H1 (cell line): ENCODE measurements around the gene KRTAP2-4. TPM values are rescaled to one million over a fixed set of nuclear protein-coding genes. Genes with fewer than 3 reads are reported as not detected.

Experiments used
- CTCF ChIA-PET: fragments of 300-600 bp; sonication (Branson Sonifier 250); formaldehyde crosslinking; loops from one replicate; lab custom pipeline; 2021; ENCODE audit not compliant: partially characterized antibody; lab: Charles Lee
- POLR2A ChIA-PET: fragments of 300-600 bp; sonication (Branson Sonifier 250); formaldehyde crosslinking; loops from one replicate; lab custom pipeline; 2021; ENCODE audit warnings: inconsistent platforms; ENCODE audit not compliant: partially characterized antibody; lab: Charles Lee
- DNase-seq, 2 experiments: peaks; one replicate each; pipeline versions ENCODE4 v3.0.0 to v3.0.0-alpha.2; 2010 to 2022; ENCODE audit warnings: low spot score in 2 of 2, low read depth in 1 of 2, mixed read lengths in 1 of 2
- FAIRE-seq: peaks from 2 replicates; lab custom pipeline; 2011; peaks lifted over from hg19 to GRCh38; lab: Jason Lieb, UNC
- H2AFZ ChIP-seq: 2 replicates; pipeline ENCODE4 v1.8.1; 2012; ENCODE audit warnings: low read length, inconsistent platforms
- H2AK5ac ChIP-seq: 2 replicates; pipeline ENCODE4 v1.6.1; 2013; ENCODE audit warnings: low read depth, low read length
- H2BK120ac ChIP-seq: replicated peaks from 2 replicates; pipeline ENCODE3; 2013; ENCODE audit warnings: low read depth, low read length, inconsistent platforms
- H2BK12ac ChIP-seq: 2 replicates; pipeline ENCODE4 v1.6.1; 2013; ENCODE audit warnings: low read depth, low read length
- H2BK15ac ChIP-seq: 2 replicates; pipeline ENCODE4 v1.6.1; 2013; ENCODE audit warnings: low read length
- H2BK20ac ChIP-seq: 2 replicates; pipeline ENCODE4 v1.6.1; 2013; ENCODE audit warnings: low read length
- H2BK5ac ChIP-seq: 2 replicates; pipeline ENCODE4 v1.6.1; 2013; ENCODE audit warnings: low read depth, low read length
- H3K14ac ChIP-seq: 2 replicates; pipeline ENCODE4 v1.6.1; 2013; ENCODE audit warnings: inconsistent platforms; ENCODE audit not compliant: insufficient read length
- H3K18ac ChIP-seq: 2 replicates; pipeline ENCODE4 v1.6.1; 2013; ENCODE audit warnings: low read length; ENCODE audit errors: extremely low read depth
- H3K23ac ChIP-seq: 2 replicates; pipeline ENCODE4 v1.6.1; 2013; ENCODE audit warnings: inconsistent platforms; ENCODE audit not compliant: insufficient read length
- H3K23me2 ChIP-seq: 2 replicates; pipeline ENCODE4 v1.6.1; 2013; ENCODE audit warnings: low read depth, low read length
- H3K27ac ChIP-seq: 2 replicates; pipeline ENCODE4 v1.6.1; 2011; ENCODE audit warnings: low read depth, low read length, inconsistent platforms
- H3K27me3 ChIP-seq, 4 experiments: replicated peaks in 1 of 4; 1 replicate in 1 of 4; 2 replicates in 3 of 4; pipeline versions ENCODE4 v1.6.1 to v1.8.1; 2011 to 2013; ENCODE audit warnings: low read length in 3 of 4, mild to moderate bottlenecking in 3 of 4, inconsistent platforms in 2 of 4, mixed read lengths in 2 of 4, moderate library complexity in 1 of 4; ENCODE audit not compliant: control insufficient read depth in 3 of 4, insufficient read depth in 3 of 4; ENCODE audit errors: extremely low read depth in 1 of 4
- H3K36me3 ChIP-seq, 4 experiments: 2 replicates each; pipeline versions ENCODE4 v1.6.1 to v1.8.1; 2011 to 2013; ENCODE audit warnings: mild to moderate bottlenecking in 4 of 4, low read length in 3 of 4, moderate library complexity in 2 of 4, control low read depth in 1 of 4, inconsistent platforms in 1 of 4; ENCODE audit not compliant: insufficient read depth in 4 of 4, control insufficient read depth in 2 of 4
- H3K4ac ChIP-seq: replicated peaks from 2 replicates; pipeline ENCODE3; 2013; ENCODE audit warnings: low read length, low read depth, mixed read lengths, inconsistent platforms; ENCODE audit not compliant: insufficient read length
- H3K4me1 ChIP-seq, 4 experiments: replicated peaks in 1 of 4; 1 replicate in 1 of 4; 2 replicates in 3 of 4; pipeline versions ENCODE4 v1.6.1 to v1.8.1; 2011 to 2013; ENCODE audit warnings: low read length in 3 of 4, inconsistent platforms in 2 of 4, mixed read lengths in 1 of 4; ENCODE audit not compliant: insufficient read depth in 4 of 4, control insufficient read depth in 3 of 4
- H3K4me2 ChIP-seq, 2 experiments: 2 replicates each; pipeline versions ENCODE4 v1.6.1 to v1.8.1; 2011 to 2013; ENCODE audit warnings: low read depth in 2 of 2, low read length in 2 of 2, control low read depth in 1 of 2, inconsistent platforms in 1 of 2, mild to moderate bottlenecking in 1 of 2; ENCODE audit not compliant: insufficient read depth in 1 of 2
- H3K4me3 ChIP-seq, 4 experiments: fragments of 200-600, 300-600 bp in 1 of 4; sonication (generic), shearing (Covaris generic), sonication (Bioruptor Twin) in 1 of 4; 2 replicates each; pipeline versions ENCODE4 v1.5.1 to v1.8.1; 2011 to 2016; ENCODE audit warnings: low read length in 4 of 4, low read depth in 3 of 4, control low read depth in 2 of 4, inconsistent platforms in 2 of 4, mild to moderate bottlenecking in 2 of 4, mixed read lengths in 1 of 4, moderate library complexity in 1 of 4; ENCODE audit not compliant: insufficient read depth in 2 of 4; ENCODE audit errors: extremely low read depth in 1 of 4
- H3K56ac ChIP-seq: replicated peaks from 2 replicates; pipeline ENCODE3; 2013; ENCODE audit warnings: low read depth, mild to moderate bottlenecking, mixed read lengths, low read length, inconsistent platforms; ENCODE audit not compliant: insufficient read length
- H3K79me1 ChIP-seq: 2 replicates; pipeline ENCODE4 v1.6.1; 2013; ENCODE audit warnings: low read depth, low read length, control low read depth
- H3K79me2 ChIP-seq, 2 experiments: 2 replicates each; pipeline versions ENCODE4 v1.6.1 to v1.8.1; 2012 to 2013; ENCODE audit warnings: low read length in 2 of 2, mild to moderate bottlenecking in 2 of 2, inconsistent platforms in 1 of 2; ENCODE audit not compliant: insufficient read depth in 2 of 2, control insufficient read depth in 1 of 2
- H3K9ac ChIP-seq, 4 experiments: replicated peaks in 1 of 4; 1 replicate in 1 of 4; 2 replicates in 3 of 4; pipeline versions ENCODE4 v1.6.1 to v1.8.1; 2011 to 2013; ENCODE audit warnings: low read depth in 3 of 4, low read length in 3 of 4, control low read depth in 2 of 4, mild to moderate bottlenecking in 2 of 4, moderate library complexity in 2 of 4, inconsistent platforms in 1 of 4; ENCODE audit errors: extremely low read depth in 1 of 4
- H3K9me3 ChIP-seq, 2 experiments: 2 replicates each; pipeline versions ENCODE4 v1.6.1 to v1.8.1; 2012 to 2013; ENCODE audit warnings: mild to moderate bottlenecking in 2 of 2, moderate library complexity in 2 of 2, control low read depth in 1 of 2, inconsistent platforms in 1 of 2, low read depth in 1 of 2, low read length in 1 of 2, mixed read lengths in 1 of 2; ENCODE audit not compliant: insufficient read depth in 2 of 2
- H4K20me1 ChIP-seq, 2 experiments: replicated peaks in 1 of 2; 2 replicates each; pipeline versions ENCODE3 to v1.8.1; 2011 to 2013; ENCODE audit warnings: inconsistent platforms in 2 of 2, low read length in 2 of 2, mild to moderate bottlenecking in 1 of 2; ENCODE audit not compliant: insufficient read depth in 2 of 2, control insufficient read depth in 1 of 2
- H4K5ac ChIP-seq: 2 replicates; pipeline ENCODE4 v1.6.1; 2013; ENCODE audit warnings: low read length, low read depth, mixed read lengths, inconsistent platforms; ENCODE audit not compliant: insufficient read length
- H4K8ac ChIP-seq: 2 replicates; pipeline ENCODE4 v1.8.0; 2013; ENCODE audit warnings: mild to moderate bottlenecking, moderate library complexity, low read length, inconsistent platforms; ENCODE audit not compliant: insufficient read depth; ENCODE audit errors: extremely low read depth
- H4K91ac ChIP-seq: replicated peaks from 2 replicates; pipeline ENCODE3; 2013; ENCODE audit warnings: low read length, mixed read lengths, inconsistent platforms; ENCODE audit not compliant: insufficient read length
- ATF3 ChIP-seq: IDR thresholded peaks from 2 replicates; pipeline ENCODE4 v1.6.1; 2011; ENCODE audit warnings: low read depth, mild to moderate bottlenecking, low read length; ENCODE audit not compliant: insufficient read depth
- CBX8 ChIP-seq: fragments of 300-800, 300-1000 bp; sonication (generic); IDR thresholded peaks from 2 replicates; pipeline ENCODE4 v1.7.1; 2016; ENCODE audit warnings: low read depth, low read length, borderline replicate concordance
- CEBPB ChIP-seq: IDR thresholded peaks from 2 replicates; pipeline ENCODE4 v1.6.1; 2012; ENCODE audit warnings: low read depth, low read length
- CHD1 ChIP-seq: IDR thresholded peaks from 2 replicates; pipeline ENCODE4 v1.6.1; 2012; ENCODE audit warnings: low read depth, low read length, improper control_type of control experiment
- EGR1 ChIP-seq: IDR thresholded peaks from 2 replicates; pipeline ENCODE4 v1.6.1; 2011; ENCODE audit warnings: low read depth, low read length, borderline replicate concordance
- EP300 ChIP-seq, 2 experiments: IDR thresholded peaks; 1 replicate in 1 of 2; 2 replicates in 1 of 2; pipeline ENCODE4 v1.6.1; 2011 to 2012; ENCODE audit warnings: low read depth in 2 of 2, low read length in 2 of 2, mild to moderate bottlenecking in 2 of 2, borderline replicate concordance in 1 of 2, inconsistent platforms in 1 of 2, moderate library complexity in 1 of 2
- FOSL1 ChIP-seq: IDR thresholded peaks from 2 replicates; pipeline ENCODE4 v1.6.1; 2011; ENCODE audit warnings: mild to moderate bottlenecking, low read depth, low read length, moderate library complexity; ENCODE audit not compliant: insufficient read depth
- HDAC2 ChIP-seq, 2 experiments: fragments of 300-600 bp in 1 of 2; sonication (generic) in 1 of 2; IDR thresholded peaks; 2 replicates each; pipeline ENCODE4 v1.6.1; 2011 to 2012; ENCODE audit warnings: low read depth in 2 of 2, low read length in 2 of 2, mild to moderate bottlenecking in 2 of 2, moderate library complexity in 2 of 2, borderline replicate concordance in 1 of 2, inconsistent platforms in 1 of 2
- KDM4A ChIP-seq: IDR thresholded peaks from one replicate; pipeline ENCODE4 v1.7.1; 2012; ENCODE audit warnings: low read depth, mild to moderate bottlenecking, moderate library complexity, low read length, inconsistent platforms; ENCODE audit not compliant: severe bottlenecking
- POLR2A ChIP-seq, 2 experiments: IDR thresholded peaks; 1 replicate in 1 of 2; 2 replicates in 1 of 2; pipeline ENCODE4 v1.6.1; 2011; ENCODE audit warnings: low read depth in 2 of 2, low read length in 2 of 2, mild to moderate bottlenecking in 2 of 2; ENCODE audit errors: control extremely low read depth in 1 of 2
- RXRA ChIP-seq: IDR thresholded peaks from 2 replicates; pipeline ENCODE4 v1.6.1; 2011; ENCODE audit warnings: low read depth, mild to moderate bottlenecking, low read length, moderate library complexity; ENCODE audit not compliant: insufficient read depth
- SAP30 ChIP-seq: fragments of 300-600 bp; sonication (generic); IDR thresholded peaks from 2 replicates; pipeline ENCODE4 v1.7.1; 2012; ENCODE audit warnings: low read length, moderate library complexity, mild to moderate bottlenecking, inconsistent platforms; ENCODE audit not compliant: insufficient read depth, insufficient replicate concordance
- SP1 ChIP-seq: IDR thresholded peaks from 2 replicates; pipeline ENCODE4 v1.6.1; 2011; ENCODE audit warnings: low read depth, low read length
- TAF1 ChIP-seq: IDR thresholded peaks from 2 replicates; pipeline ENCODE4 v1.6.1; 2011; ENCODE audit warnings: mild to moderate bottlenecking, low read depth, low read length
- WGBS, 2 experiments: shearing (Covaris generic) in 1 of 2; methylation state at CpG; one replicate each; pipeline versions ENCODE4 v1.1.6 to v1.1.7; 2013 to 2015; ENCODE audit warnings: low lambda C conversion rate in 2 of 2, mixed read lengths in 2 of 2, inconsistent platforms in 1 of 2, low coverage in 1 of 2, missing lambda C conversion rate in 1 of 2; ENCODE audit not compliant: insufficient replicate concordance in 2 of 2, insufficient coverage in 1 of 2, insufficient read length in 1 of 2; ENCODE audit errors: extremely low coverage in 1 of 2, missing lambda C conversion rate in 1 of 2; 5-methylcytosine and 5-hydroxymethylcytosine counted together
- polyA plus RNA-seq, 7 experiments: library from polyadenylated mRNA; depleted of rRNA in 3 of 7; stranded (reverse) in 5 of 7; unstranded in 2 of 7; fragments of >200 nt in 5 of 7; fragments of 200-250 nt in 2 of 7; gene quantifications; 1 replicate in 5 of 7; 2 replicates in 1 of 7; 4 replicates in 1 of 7; pipeline versions ENCODE4 v1.2.1 to v1.2.3, GENCODE V29; 2011 to 2013; ENCODE audit warnings: missing spikeins in 2 of 7, mixed read lengths in 2 of 7
- total RNA-seq: library from RNA; stranded (reverse); fragmentation: NEBNext Ultra II Directional; extraction: Animal tissue kit (Norgen Biotek cat#: 25700); gene quantifications from 2 replicates; pipeline ENCODE4 v1.2.1, GENCODE V29; 2021

Gene KRTAP2-4
- total and polyA plus RNA-seq, 2 of the 8 experiments (the other 6 are each of a cell fraction or from before 2014, with no cell fraction given): not detected

DNA sequence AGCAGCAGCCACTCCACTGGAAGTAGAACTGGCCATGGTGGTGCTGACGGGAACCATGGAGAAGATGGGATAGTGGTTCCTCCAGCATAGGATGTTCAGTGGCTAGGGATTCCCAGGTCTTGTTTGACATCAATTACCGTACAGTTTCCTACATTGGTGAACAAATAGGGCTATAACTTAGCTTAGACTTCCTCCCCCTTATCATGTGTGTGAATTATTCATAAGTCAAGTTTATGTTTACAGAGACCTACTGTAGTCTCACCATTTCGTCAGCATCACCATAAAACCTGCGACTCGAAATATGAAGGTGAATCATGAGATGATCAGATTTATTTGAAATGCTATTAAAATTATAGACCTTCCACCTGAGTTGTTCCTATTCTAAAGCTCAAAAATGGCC, 6.9 kb downstream of the KRTAP2-4 start:
- no peak overlapping the region for H3K23ac ChIP-seq
- H2AK5ac ChIP-seq: no peak overlapping the region
- no peak overlapping the region for H2BK5ac ChIP-seq
- H3K27ac ChIP-seq: no peak overlapping the region
- no peak overlapping the region for H3K4me3 ChIP-seq
- H3K4me2 ChIP-seq: no peak overlapping the region
- no peak overlapping the region for H3K14ac ChIP-seq
- no peak overlapping the region for H3K56ac ChIP-seq
- no peaks in the 10 kb centered on the region for H3K4me1 ChIP-seq
- no peaks in the 10 kb centered on the region for H3K27me3 ChIP-seq
- H3K79me1 ChIP-seq: no peaks in the 10 kb centered on the region
- no peak overlapping the region for H4K5ac ChIP-seq
- H2AFZ ChIP-seq: no peak overlapping the region
- H4K20me1 ChIP-seq: no peaks in the 10 kb centered on the region
- no peak overlapping the region for H2BK120ac ChIP-seq
- H2BK15ac ChIP-seq: no peak overlapping the region
- no peak overlapping the region for H4K8ac ChIP-seq
- H3K79me2 ChIP-seq: no peaks in the 10 kb centered on the region
- no peaks in the 10 kb centered on the region for H3K23me2 ChIP-seq
- H2BK20ac ChIP-seq: no peak overlapping the region
- FAIRE-seq: no peak
- 0 out of 4 replicates have a peak, but pooled peaks cover 0 to 4% of the 10 kb centered on the region in 2 experiments for H3K9me3 ChIP-seq
- WGBS, 2 experiments: 93% methylated on average over 5 of the region's 5 CpGs; no CpG with 5 or more reads in 1 of the 2 experiments
- ChIA-PET POLR2A (no interaction called here), CTCF (interaction anchor here (0.6 to 1.0 kb wide), 3 partner anchors 10 to 160 kb away, joined by 3 read pairs; partner anchors contain the start of gene KRTAP2-1)
- no peak overlapping the region for H3K4ac ChIP-seq
- H2BK12ac ChIP-seq: no peak overlapping the region
- no peak overlapping the region for H3K18ac ChIP-seq
- no peak overlapping the region for H3K9ac ChIP-seq
- H4K91ac ChIP-seq: no peak overlapping the region
- no peaks in the 10 kb centered on the region for H3K36me3 ChIP-seq
- no peak for DNase-seq
- TF ChIP-seq EGR1 (no peak), RXRA (no peak), EP300 (IDR thresholded peaks at IDR 0.05; ENCODE audit: borderline replicate concordance in 1 of 2, low read depth in 2 of 2, low read length in 2 of 2) (no peak), FOSL1 (no peak), CEBPB (no peak), KDM4A (no peak), SP1 (no peak), HDAC2 (IDR thresholded peaks at IDR 0.05; ENCODE audit: borderline replicate concordance in 1 of 2, low read depth in 2 of 2, low read length in 2 of 2) (no peak), CHD1 (no peak), CBX8 (no peak), TAF1 (no peak), ATF3 (no peak), POLR2A (IDR thresholded peaks at IDR 0.05; ENCODE audit: control extremely low read depth in 1 of 2, low read depth in 2 of 2, low read length in 2 of 2) (no peak), SAP30 (no peak)
